Parathyroid adenoma (tissue), 2 donors: ENCODE results near the gene CNOT6.
A peak's percentile ranks its signal among the peaks of the same experiment; 100 is the strongest.

Experiments used
- H2AFZ ChIP-seq: fragments of 300-600 bp; sonication (generic); one replicate; pipeline ENCODE4 v1.7.0; 2017; ENCODE audit warnings: antibody characterized with exemption, mild to moderate bottlenecking
- H3K27ac ChIP-seq: fragments of 300-600 bp; sonication (generic); one replicate; pipeline ENCODE4 v1.7.0; 2017
- H3K27me3 ChIP-seq: fragments of 300-600 bp; sonication (generic); one replicate; pipeline ENCODE4 v1.7.0; 2017; ENCODE audit warnings: low read length; ENCODE audit not compliant: control insufficient read depth, insufficient read depth
- H3K36me3 ChIP-seq: fragments of 300-600 bp; sonication (generic); one replicate; pipeline ENCODE4 v1.7.0; 2017; ENCODE audit warnings: low read length; ENCODE audit not compliant: control insufficient read depth, insufficient read depth
- H3K4me1 ChIP-seq: fragments of 300-600 bp; sonication (generic); one replicate; pipeline ENCODE4 v1.7.0; 2017; ENCODE audit warnings: control low read depth
- H3K4me2 ChIP-seq: fragments of 300-600 bp; sonication (generic); one replicate; pipeline ENCODE4 v1.7.0; 2017; ENCODE audit warnings: low read length
- H3K4me3 ChIP-seq: fragments of 300-600 bp; sonication (generic); one replicate; pipeline ENCODE4 v1.7.0; 2017; ENCODE audit warnings: low read depth, low read length
- H3K79me2 ChIP-seq: fragments of 300-600 bp; sonication (generic); one replicate; pipeline ENCODE4 v1.7.0; 2017; ENCODE audit warnings: control low read depth
- H3K9ac ChIP-seq: fragments of 300-600 bp; sonication (generic); one replicate; pipeline ENCODE4 v1.7.0; 2017; ENCODE audit warnings: mild to moderate bottlenecking
- H3K9me3 ChIP-seq: fragments of 300-600 bp; sonication (generic); one replicate; pipeline ENCODE4 v1.7.0; 2017; ENCODE audit warnings: low read length; ENCODE audit not compliant: control insufficient read depth
- CTCF ChIP-seq: fragments of 300-600 bp; sonication (generic); IDR thresholded peaks from one replicate; pipeline ENCODE4 v1.7.0; 2017; ENCODE audit warnings: antibody characterized with exemption, mild to moderate bottlenecking
- donor health status: primary hyperparathyroidism.

CNOT6 gene

GRCh38 chr5:180613188-180613813 is 119.1 kb downstream of the CNOT6 start:
- Histone ChIP-seq H3K4me2 (no peak overlapping the region), H3K9ac (no peak overlapping the region), H3K27ac (no peak overlapping the region), H3K4me3 (no peak overlapping the region), H3K9me3 (no peaks in the 10 kb centered on the region), H3K36me3 (no peaks in the 10 kb centered on the region), H3K27me3 (no peaks in the 10 kb centered on the region), H3K79me2 (no peaks in the 10 kb centered on the region), H3K4me1 (no peaks in the 10 kb centered on the region), H2AFZ (no peak overlapping the region)
- TF ChIP-seq CTCF, result no peak

- Histone ChIP-seq H3K36me3 (no peaks in the 10 kb centered on the region), H3K9ac (no peak overlapping the region), H3K4me2 (no peak overlapping the region), H3K27me3 (no peaks in the 10 kb centered on the region), H3K9me3 (no peaks in the 10 kb centered on the region), H3K79me2 (no peaks in the 10 kb centered on the region), H2AFZ (no peak overlapping the region), H3K27ac (no peak overlapping the region), H3K4me1 (no peaks in the 10 kb centered on the region), H3K4me3 (no peak overlapping the region)
- no peak for TF ChIP-seq CTCF
These were observed 119.6 kb downstream of the CNOT6 start for GRCh38 chr5:180613814-180614188.

GRCh38 chr5:180618487-180618828 is 124.3 kb downstream of the CNOT6 start:
- no peak overlapping the region for H3K27ac ChIP-seq
- no peaks in the 10 kb centered on the region for H3K36me3 ChIP-seq
- no peak overlapping the region for H2AFZ ChIP-seq
- H3K27me3 ChIP-seq, result no peaks in the 10 kb centered on the region
- H3K9ac ChIP-seq, result no peak overlapping the region
- no peaks in the 10 kb centered on the region for H3K4me1 ChIP-seq
- no peaks in the 10 kb centered on the region for H3K9me3 ChIP-seq
- H3K4me2 ChIP-seq, result peak overlapping the region; percentile 53
- H3K4me3 ChIP-seq, result no peak overlapping the region
- H3K79me2 ChIP-seq, result no peaks in the 10 kb centered on the region
- no peak for TF ChIP-seq CTCF

- Histone ChIP-seq H3K4me1 (no peaks in the 10 kb centered on the region), H3K9me3 (no peaks in the 10 kb centered on the region), H2AFZ (no peak overlapping the region), H3K36me3 (no peaks in the 10 kb centered on the region), H3K27me3 (no peaks in the 10 kb centered on the region), H3K27ac (no peak overlapping the region), H3K9ac (no peak overlapping the region), H3K4me3 (no peak overlapping the region), H3K79me2 (no peaks in the 10 kb centered on the region), H3K4me2 (peak overlapping the region; percentile 53)
- no peak for TF ChIP-seq CTCF
These were observed 124.8 kb downstream of the CNOT6 start for GRCh38 chr5:180618829-180619562.

GRCh38 chr5:180619563-180619915 is 125.4 kb downstream of the CNOT6 start:
- Histone ChIP-seq H3K36me3 (no peaks in the 10 kb centered on the region), H3K4me2 (no peak overlapping the region), H3K9me3 (no peaks in the 10 kb centered on the region), H3K4me1 (no peaks in the 10 kb centered on the region), H3K27me3 (no peaks in the 10 kb centered on the region), H2AFZ (no peak overlapping the region), H3K27ac (no peak overlapping the region), H3K79me2 (no peaks in the 10 kb centered on the region), H3K4me3 (no peak overlapping the region), H3K9ac (no peak overlapping the region)
- TF ChIP-seq CTCF, result no peak
